Panc1 (cell line): ENCODE measurements around the gene DLGAP5.

Source experiments
- POLR2AphosphoS5 ChIP-seq: IDR thresholded peaks from 2 replicates; pipeline ENCODE4 v1.6.1; 2012; ENCODE audit warnings: mild to moderate bottlenecking, low read depth, low read length, moderate library complexity
- SIN3A ChIP-seq: IDR thresholded peaks from 2 replicates; pipeline ENCODE4 v1.6.1; 2012; ENCODE audit warnings: low read depth, mild to moderate bottlenecking, low read length, moderate library complexity, borderline replicate concordance; ENCODE audit not compliant: insufficient read depth
- TCF7L2 ChIP-seq: IDR thresholded peaks from 2 replicates; pipeline ENCODE4 v1.6.1; 2011; ENCODE audit warnings: mild to moderate bottlenecking, low read depth, low read length, inconsistent platforms
- TF ChIP-seq, protein P1 (sequence below): fragments of 450-650 bp; IDR thresholded peaks from 2 replicates; pipeline ENCODE4 v1.5.1; 2017; ENCODE audit warnings: mild to moderate bottlenecking
- TF ChIP-seq, protein P2 (sequence below), 2 experiments: IDR thresholded peaks; 2 replicates each; pipeline ENCODE4 v1.6.1; 2011 to 2012; ENCODE audit warnings: low read depth in 2 of 2, control low read depth in 1 of 2, low read length in 1 of 2, mild to moderate bottlenecking in 1 of 2, moderate library complexity in 1 of 2; ENCODE audit not compliant: insufficient read depth in 1 of 2

DNA sequence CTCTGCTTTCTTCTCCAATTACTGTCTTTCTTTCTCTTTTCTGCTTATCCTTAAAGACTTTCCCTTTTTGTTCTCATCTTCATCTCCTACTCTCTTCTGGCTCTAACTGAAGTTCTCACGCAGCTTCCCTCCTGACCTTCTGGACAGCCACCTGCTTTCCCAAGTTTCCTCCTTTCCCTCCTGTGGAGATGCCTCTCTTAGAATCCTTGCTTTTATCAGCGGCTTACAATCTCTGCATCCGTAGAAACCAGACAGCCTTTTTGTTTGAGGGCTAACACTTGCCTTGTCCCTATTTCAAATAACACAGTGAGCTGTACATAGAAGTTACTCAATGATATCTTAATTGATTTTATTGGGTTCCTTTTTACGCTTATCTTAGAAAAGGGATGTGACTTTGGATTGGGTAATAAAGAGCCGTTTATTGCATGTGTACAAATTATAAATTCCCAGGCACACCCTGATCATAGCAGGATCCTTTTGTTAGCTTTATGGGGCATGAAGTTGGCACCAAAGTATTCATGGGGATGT, 64.4 kb downstream of the DLGAP5 start:
- TF ChIP-seq SIN3A (no peak), TCF7L2 (no peak), POLR2AphosphoS5 (no peak)
- TF ChIP-seq, protein P1, sequence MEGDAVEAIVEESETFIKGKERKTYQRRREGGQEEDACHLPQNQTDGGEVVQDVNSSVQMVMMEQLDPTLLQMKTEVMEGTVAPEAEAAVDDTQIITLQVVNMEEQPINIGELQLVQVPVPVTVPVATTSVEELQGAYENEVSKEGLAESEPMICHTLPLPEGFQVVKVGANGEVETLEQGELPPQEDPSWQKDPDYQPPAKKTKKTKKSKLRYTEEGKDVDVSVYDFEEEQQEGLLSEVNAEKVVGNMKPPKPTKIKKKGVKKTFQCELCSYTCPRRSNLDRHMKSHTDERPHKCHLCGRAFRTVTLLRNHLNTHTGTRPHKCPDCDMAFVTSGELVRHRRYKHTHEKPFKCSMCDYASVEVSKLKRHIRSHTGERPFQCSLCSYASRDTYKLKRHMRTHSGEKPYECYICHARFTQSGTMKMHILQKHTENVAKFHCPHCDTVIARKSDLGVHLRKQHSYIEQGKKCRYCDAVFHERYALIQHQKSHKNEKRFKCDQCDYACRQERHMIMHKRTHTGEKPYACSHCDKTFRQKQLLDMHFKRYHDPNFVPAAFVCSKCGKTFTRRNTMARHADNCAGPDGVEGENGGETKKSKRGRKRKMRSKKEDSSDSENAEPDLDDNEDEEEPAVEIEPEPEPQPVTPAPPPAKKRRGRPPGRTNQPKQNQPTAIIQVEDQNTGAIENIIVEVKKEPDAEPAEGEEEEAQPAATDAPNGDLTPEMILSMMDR: no peak
- TF ChIP-seq, protein P2, sequence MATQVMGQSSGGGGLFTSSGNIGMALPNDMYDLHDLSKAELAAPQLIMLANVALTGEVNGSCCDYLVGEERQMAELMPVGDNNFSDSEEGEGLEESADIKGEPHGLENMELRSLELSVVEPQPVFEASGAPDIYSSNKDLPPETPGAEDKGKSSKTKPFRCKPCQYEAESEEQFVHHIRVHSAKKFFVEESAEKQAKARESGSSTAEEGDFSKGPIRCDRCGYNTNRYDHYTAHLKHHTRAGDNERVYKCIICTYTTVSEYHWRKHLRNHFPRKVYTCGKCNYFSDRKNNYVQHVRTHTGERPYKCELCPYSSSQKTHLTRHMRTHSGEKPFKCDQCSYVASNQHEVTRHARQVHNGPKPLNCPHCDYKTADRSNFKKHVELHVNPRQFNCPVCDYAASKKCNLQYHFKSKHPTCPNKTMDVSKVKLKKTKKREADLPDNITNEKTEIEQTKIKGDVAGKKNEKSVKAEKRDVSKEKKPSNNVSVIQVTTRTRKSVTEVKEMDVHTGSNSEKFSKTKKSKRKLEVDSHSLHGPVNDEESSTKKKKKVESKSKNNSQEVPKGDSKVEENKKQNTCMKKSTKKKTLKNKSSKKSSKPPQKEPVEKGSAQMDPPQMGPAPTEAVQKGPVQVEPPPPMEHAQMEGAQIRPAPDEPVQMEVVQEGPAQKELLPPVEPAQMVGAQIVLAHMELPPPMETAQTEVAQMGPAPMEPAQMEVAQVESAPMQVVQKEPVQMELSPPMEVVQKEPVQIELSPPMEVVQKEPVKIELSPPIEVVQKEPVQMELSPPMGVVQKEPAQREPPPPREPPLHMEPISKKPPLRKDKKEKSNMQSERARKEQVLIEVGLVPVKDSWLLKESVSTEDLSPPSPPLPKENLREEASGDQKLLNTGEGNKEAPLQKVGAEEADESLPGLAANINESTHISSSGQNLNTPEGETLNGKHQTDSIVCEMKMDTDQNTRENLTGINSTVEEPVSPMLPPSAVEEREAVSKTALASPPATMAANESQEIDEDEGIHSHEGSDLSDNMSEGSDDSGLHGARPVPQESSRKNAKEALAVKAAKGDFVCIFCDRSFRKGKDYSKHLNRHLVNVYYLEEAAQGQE (IDR thresholded peaks at IDR 0.05; ENCODE audit: insufficient read depth in 1 of 2, low read depth in 2 of 2, low read length in 1 of 2): no peak
